ENCODE measurements around the gene OR2A25.

Gene OR2A25

DNA sequence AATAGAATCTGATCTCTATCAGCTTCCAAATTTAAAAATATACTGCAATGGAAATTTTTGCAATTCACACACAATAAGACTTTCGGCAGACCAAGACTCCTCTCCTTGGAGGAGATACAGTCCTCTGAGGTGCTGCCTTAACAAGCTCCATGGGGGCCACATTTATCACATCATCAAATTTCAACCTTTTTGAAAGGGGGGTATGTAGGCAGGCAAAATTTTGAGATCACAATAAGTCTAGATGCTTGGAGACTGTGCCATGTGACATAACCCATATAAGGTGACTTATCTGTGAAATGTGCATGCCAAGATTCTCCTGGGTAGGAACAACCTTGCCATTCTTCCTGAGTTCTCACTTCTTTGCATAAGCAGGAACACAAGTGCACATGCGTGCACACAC lies 16.4 kb downstream of the OR2A25 start, which contains the start of gene OR2A12:
OR2A12 (plus strand) TSS at position 301 of the 400 bp plus-strand sequence. CDS start 8,830 bp downstream, outside the sequence.
- no peak for DNase-seq

GRCh38 chr7:144086730-144087129 lies 17.1 kb downstream of the OR2A25 start:
- no peak for DNase-seq

DNA sequence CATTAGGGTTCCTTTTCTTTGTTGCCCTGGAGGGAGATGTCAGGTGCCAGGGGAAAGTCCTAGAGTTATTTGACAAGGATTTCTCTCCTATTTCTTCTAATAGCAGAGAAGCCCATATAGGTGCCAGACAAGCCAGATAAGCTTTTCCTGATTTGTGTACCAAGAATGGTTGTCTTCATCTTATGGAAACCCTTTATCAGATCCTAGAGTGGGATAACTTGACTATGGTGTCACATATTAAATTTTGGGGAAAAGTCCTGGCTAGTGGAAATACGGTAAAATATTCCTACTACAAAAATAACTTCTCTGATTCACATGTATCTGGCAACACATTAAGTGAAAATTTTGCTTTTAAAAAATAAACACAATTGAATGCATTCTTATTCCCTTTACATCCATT lies 17.6 kb downstream of the OR2A25 start:
- no peak for DNase-seq

DNA sequence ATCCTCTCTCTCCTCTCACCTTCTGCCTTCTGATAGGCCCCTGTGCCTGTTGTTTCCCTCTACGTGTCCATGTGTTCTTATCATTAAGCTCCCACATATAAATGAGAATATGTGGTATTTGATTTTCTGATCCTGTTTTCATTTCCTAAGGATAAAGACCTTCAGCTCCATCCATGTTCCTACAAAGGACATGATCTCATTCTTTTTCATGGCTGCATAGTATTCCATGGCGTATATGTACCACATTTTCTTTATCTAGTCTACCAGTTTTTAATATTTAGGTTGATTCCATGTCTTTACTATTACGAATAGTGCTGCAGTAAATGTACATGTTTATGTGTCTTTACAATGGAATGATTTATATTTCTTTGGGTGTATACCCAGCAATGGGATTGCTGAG lies 21.1 kb downstream of the OR2A25 start:
- DNase-seq: no peak

- no peak for DNase-seq
These were observed 29.2 kb downstream of the OR2A25 start for GRCh38 chr7:144098776-144099175.

DNA sequence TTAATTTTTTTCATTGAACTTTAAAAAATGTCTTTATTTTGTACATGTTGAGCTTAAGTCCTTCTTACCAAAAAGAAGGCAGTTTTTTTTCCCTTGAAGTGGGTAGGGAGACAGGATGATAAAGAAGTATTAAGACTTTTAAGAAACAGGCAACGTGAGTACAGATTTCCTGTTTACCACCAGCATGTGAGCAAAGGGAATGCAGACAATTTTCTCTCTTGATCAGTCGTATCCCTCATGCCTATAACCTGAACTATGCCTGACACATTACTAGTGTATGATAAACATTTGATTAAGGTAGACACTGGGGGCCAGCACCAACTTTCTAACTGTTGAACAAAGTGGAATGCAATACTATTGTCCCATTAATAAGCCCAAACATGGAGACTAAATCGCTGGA lies 31.0 kb downstream of the OR2A25 start:
- no peak for DNase-seq

DNA sequence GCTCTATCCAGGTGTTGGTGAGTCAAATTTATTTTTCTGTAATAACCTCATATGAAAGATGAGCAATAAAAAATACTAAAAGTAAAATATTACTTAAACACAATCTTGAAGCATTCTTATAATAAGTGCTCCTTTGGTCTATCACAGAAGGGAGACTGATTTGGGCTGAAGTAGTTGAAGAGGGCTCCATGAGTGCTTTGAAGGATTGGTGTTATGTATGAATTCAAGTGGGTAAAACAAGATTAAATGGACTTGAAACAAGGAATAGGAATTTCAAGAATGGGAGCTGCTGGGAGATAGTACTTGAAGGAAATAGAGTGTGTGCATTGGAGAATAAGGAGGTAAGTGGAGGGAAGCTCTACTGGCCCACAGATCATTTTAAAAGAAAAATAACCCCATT lies 32.4 kb downstream of the OR2A25 start:
- DNase-seq: no peak

GRCh38 chr7:144105211-144105610 lies 35.6 kb downstream of the OR2A25 start:
- DNase-seq: no peak

GRCh38 chr7:144109283-144109682 lies 39.7 kb downstream of the OR2A25 start, which contains the start of gene OR2A2:
Gene OR2A2, plus strand, starts transcription at chr7:144109583. Its CDS starts 0 bp downstream, at chr7:144109583.
- no peak for DNase-seq

DNA sequence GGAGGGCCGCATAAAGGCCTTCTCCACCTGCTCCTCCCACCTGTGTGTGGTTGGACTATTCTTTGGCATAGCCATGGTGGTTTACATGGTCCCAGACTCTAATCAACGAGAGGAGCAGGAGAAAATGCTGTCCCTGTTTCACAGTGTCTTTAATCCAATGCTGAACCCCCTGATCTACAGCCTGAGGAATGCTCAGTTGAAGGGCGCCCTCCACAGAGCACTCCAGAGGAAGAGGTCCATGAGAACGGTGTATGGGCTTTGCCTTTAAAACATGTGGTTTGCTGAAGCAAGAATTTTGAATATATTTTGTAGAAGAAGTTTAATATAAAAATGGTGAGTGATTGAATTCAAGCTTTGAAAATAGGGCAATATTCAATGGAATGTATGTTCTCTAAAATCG lies 40.7 kb downstream of the OR2A25 start:
- DNase-seq: no peak

- no peak for DNase-seq
These were observed 44.0 kb downstream of the OR2A25 start for GRCh38 chr7:144113651-144114050.

- DNase-seq: no peak
These were observed 48.7 kb downstream of the OR2A25 start for GRCh38 chr7:144118341-144118740.

GRCh38 chr7:144122876-144123275 lies 53.3 kb downstream of the OR2A25 start, which contains the start of gene OR2A14:
Gene OR2A14, plus strand, starts transcription at chr7:144123176. Its CDS starts 5,937 bp downstream, at chr7:144129113.
- no peak for DNase-seq

All from NCI-H510A (cell line).